ENCODE results near the gene ARHGEF11. TPM values are rescaled to one million over a fixed set of nuclear protein-coding genes. Genes with fewer than 3 reads are reported as not detected.

Gene ARHGEF11
- total RNA-seq, 1 experiment from 2014 or later = 31.5 TPM

DNA sequence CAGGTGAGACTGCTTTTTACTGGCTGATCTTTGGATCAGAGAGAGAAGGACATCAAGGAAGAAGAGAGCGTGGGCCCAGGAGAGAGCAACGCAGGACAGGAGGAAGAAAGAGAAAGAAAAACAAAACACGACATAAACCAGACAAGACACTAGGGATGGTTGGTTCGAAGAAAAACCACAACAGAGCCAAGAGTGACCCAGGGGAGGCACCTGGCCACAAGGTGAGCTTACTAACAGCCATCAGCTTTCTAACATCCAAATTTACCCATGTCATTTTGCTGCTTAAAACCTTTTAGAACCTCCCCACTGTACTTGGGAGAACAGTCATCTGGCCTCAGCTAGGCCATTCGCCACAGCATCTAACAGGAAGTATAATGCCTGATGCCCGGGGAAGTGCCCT lies 57.8 kb downstream of the ARHGEF11 start:
- Histone ChIP-seq H3K27me3 (ENCODE audit: insufficient read depth, low read depth) (no peaks in the 10 kb centered on the region), H3K4me1 (replicated peaks; ENCODE audit: insufficient read depth) (no peaks in the 10 kb centered on the region), H3K9me3 (ENCODE audit: insufficient read depth, low read depth) (no peaks in the 10 kb centered on the region), H4K20me1 (ENCODE audit: insufficient read depth) (0 out of 2 replicates have a peak, but pooled peaks cover 6% of the 10 kb centered on the region), H3F3A (ENCODE audit: insufficient read depth, low read depth) (no peaks in the 10 kb centered on the region), H3K9me2 (ENCODE audit: insufficient read depth) (no peaks in the 10 kb centered on the region), H3K27ac (no peak overlapping the region), H3K36me3 (ENCODE audit: low read depth) (no peaks in the 10 kb centered on the region), H3K4me2 (no peak overlapping the region), H3K4me3 (no peak overlapping the region), H2AFZ (no peak overlapping the region), H3K79me2 (ENCODE audit: low read depth) (0 out of 2 replicates have a peak, but pooled peaks cover 3% of the 10 kb centered on the region)
- CTCF ChIA-PET = no interaction called here
- POLR2A ChIA-PET (ENCODE audit: unreplicated experiment) = no interaction called here
- no peak for TF ChIP-seq EZH2 (IDR thresholded peaks at IDR 0.05; ENCODE audit: low read depth)
- no peak for TF ChIP-seq CTCF (conservative IDR thresholded peaks at IDR 0.05)
- no TSS peak for BruUV-seq (replicated peaks)
- intact Hi-C loops (cut with micrococcal nuclease; ENCODE audit: unreplicated experiment) = no loop called here
- DNase-seq = no peak

GRCh38 chr1:156980551-156980950 lies 65.0 kb downstream of the ARHGEF11 start:
- Histone ChIP-seq H3K27me3 (ENCODE audit: insufficient read depth, low read depth) (no peaks in the 10 kb centered on the region), H3K4me2 (no peak overlapping the region), H2AFZ (no peak overlapping the region), H3K79me2 (ENCODE audit: low read depth) (no peaks in the 10 kb centered on the region), H3F3A (ENCODE audit: insufficient read depth, low read depth) (no peaks in the 10 kb centered on the region), H3K4me3 (no peak overlapping the region), H3K4me1 (replicated peaks; ENCODE audit: insufficient read depth) (no peaks in the 10 kb centered on the region), H3K9me2 (ENCODE audit: insufficient read depth) (0 out of 2 replicates have a peak, but pooled peaks cover under 1% of the 10 kb centered on the region), H4K20me1 (ENCODE audit: insufficient read depth) (no peaks in the 10 kb centered on the region), H3K9me3 (ENCODE audit: insufficient read depth, low read depth) (no peaks in the 10 kb centered on the region), H3K27ac (no peak overlapping the region), H3K36me3 (ENCODE audit: low read depth) (peaks cover 20% of the 10 kb centered on the region; the same call in 1 of the 2 replicates)
- ChIA-PET POLR2A (ENCODE audit: unreplicated experiment) (no interaction called here), CTCF (no interaction called here)
- no peak for TF ChIP-seq CTCF (conservative IDR thresholded peaks at IDR 0.05)
- TF ChIP-seq EZH2 (IDR thresholded peaks at IDR 0.05; ENCODE audit: low read depth) = no peak
- BruUV-seq (replicated peaks) = no TSS peak
- no peak for DNase-seq
- intact Hi-C loops (cut with micrococcal nuclease; ENCODE audit: unreplicated experiment) = no loop called here

DNA sequence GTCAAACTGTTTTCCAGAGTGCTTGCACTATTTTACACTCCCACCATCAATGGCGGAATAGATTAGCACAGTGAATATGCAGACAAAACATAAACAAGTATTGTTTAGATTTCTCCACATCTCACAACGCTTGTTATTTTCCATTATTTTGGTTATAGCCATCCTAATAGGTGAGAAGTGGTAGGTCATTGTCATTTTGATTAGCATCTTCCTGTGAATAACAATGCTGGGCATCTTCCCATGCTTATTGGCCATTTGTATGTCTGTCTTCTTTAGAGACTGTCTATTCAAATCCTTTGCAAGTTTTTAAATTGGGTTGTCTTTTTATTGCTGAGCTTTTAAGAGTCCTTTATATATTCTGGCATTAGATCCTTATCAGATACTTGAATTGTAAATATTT lies 70.5 kb downstream of the ARHGEF11 start:
- Histone ChIP-seq H3K4me1 (replicated peaks; ENCODE audit: insufficient read depth) (no peaks in the 10 kb centered on the region), H3K9me3 (ENCODE audit: insufficient read depth, low read depth) (no peaks in the 10 kb centered on the region), H4K20me1 (ENCODE audit: insufficient read depth) (no peaks in the 10 kb centered on the region), H3K4me2 (no peak overlapping the region), H2AFZ (no peak overlapping the region), H3K27ac (no peak overlapping the region), H3K4me3 (no peak overlapping the region), H3K36me3 (ENCODE audit: low read depth) (peaks cover 30% of the 10 kb centered on the region; the same call in 1 of the 2 replicates), H3K79me2 (ENCODE audit: low read depth) (no peaks in the 10 kb centered on the region), H3F3A (ENCODE audit: insufficient read depth, low read depth) (no peaks in the 10 kb centered on the region), H3K27me3 (ENCODE audit: insufficient read depth, low read depth) (no peaks in the 10 kb centered on the region), H3K9me2 (ENCODE audit: insufficient read depth) (0 out of 2 replicates have a peak, but pooled peaks cover 4% of the 10 kb centered on the region)
- DNase-seq = no peak
- BruUV-seq (replicated peaks) = no TSS peak
- intact Hi-C loops (cut with micrococcal nuclease; ENCODE audit: unreplicated experiment) = no loop called here
- no peak for TF ChIP-seq EZH2 (IDR thresholded peaks at IDR 0.05; ENCODE audit: low read depth)
- TF ChIP-seq CTCF (conservative IDR thresholded peaks at IDR 0.05) = no peak
- ChIA-PET POLR2A (ENCODE audit: unreplicated experiment) (no interaction called here), CTCF (no interaction called here)
